Measurements from ENCODE around the gene ABCA12.
"Not testable (repeated sequence)": the region's sequence is repeated elsewhere in the genome, so short reads cannot be mapped to it uniquely, and the experiment has no call there.

Gene ABCA12, protein sequence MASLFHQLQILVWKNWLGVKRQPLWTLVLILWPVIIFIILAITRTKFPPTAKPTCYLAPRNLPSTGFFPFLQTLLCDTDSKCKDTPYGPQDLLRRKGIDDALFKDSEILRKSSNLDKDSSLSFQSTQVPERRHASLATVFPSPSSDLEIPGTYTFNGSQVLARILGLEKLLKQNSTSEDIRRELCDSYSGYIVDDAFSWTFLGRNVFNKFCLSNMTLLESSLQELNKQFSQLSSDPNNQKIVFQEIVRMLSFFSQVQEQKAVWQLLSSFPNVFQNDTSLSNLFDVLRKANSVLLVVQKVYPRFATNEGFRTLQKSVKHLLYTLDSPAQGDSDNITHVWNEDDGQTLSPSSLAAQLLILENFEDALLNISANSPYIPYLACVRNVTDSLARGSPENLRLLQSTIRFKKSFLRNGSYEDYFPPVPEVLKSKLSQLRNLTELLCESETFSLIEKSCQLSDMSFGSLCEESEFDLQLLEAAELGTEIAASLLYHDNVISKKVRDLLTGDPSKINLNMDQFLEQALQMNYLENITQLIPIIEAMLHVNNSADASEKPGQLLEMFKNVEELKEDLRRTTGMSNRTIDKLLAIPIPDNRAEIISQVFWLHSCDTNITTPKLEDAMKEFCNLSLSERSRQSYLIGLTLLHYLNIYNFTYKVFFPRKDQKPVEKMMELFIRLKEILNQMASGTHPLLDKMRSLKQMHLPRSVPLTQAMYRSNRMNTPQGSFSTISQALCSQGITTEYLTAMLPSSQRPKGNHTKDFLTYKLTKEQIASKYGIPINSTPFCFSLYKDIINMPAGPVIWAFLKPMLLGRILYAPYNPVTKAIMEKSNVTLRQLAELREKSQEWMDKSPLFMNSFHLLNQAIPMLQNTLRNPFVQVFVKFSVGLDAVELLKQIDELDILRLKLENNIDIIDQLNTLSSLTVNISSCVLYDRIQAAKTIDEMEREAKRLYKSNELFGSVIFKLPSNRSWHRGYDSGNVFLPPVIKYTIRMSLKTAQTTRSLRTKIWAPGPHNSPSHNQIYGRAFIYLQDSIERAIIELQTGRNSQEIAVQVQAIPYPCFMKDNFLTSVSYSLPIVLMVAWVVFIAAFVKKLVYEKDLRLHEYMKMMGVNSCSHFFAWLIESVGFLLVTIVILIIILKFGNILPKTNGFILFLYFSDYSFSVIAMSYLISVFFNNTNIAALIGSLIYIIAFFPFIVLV (N-terminal part only)

DNA sequence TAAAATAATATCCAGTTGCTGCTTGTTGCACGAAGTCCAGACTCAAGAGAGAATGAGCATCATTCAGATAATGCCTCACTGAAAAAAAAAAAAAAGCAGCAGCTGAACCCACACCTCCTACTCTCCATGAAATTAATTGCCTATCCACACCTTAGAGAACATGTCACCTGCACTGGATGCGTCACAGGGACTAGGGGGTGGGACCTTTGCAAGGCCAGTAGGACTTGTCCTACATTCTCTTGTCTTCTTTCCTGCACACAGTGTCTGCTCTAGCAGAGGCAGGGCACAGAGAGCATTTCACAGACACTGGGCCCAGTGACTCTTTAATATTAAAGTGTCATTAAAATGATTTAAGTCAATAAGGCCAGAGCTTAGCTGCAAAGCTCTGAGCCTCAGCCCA, at the start of gene ABCA12:
ABCA12 (minus strand) TSS at position 148 of the 400 bp plus-strand sequence. CDS start 418 bp downstream, outside the sequence.
- DNase-seq, result no peak

DNA sequence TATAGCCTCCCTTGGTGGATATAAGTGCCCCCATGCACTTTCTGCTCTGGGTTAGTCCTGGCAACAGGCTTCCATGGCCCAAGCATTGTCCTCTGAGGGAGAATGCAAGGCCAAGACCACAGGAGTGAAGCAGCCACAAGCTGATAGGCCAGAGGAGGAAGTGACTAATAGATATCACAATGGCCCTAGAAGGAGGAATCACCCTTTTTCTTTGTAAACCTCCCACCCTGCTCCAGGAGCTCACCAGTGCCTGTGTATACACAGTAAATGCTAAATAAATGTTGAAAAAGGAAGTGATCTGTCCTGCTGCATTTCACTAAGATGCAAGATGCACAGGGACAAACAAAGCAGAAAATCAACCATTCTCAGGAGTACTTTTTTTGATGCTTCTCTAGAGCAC, 49.7 kb upstream of the ABCA12 start:
- DNase-seq, result no peak

DNA sequence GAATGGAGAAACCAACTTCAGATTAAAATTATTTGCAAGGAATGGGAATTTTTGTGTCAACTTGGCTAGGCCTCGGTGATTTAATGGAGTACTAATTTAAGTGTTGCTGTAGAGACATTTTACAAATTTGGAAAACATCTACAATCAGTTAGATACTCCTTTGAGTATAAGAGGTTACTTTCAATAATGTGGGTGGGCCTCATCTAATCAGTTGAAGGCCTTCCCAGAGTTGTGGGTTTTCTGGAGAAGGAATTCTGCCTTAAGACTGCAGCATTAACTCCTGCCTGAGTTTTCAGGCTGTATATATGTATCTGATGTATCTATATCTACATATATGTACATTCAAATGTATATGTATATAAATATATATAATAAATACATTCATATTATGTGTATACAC, 47.6 kb upstream of the ABCA12 start:
- no peak for DNase-seq

DNA sequence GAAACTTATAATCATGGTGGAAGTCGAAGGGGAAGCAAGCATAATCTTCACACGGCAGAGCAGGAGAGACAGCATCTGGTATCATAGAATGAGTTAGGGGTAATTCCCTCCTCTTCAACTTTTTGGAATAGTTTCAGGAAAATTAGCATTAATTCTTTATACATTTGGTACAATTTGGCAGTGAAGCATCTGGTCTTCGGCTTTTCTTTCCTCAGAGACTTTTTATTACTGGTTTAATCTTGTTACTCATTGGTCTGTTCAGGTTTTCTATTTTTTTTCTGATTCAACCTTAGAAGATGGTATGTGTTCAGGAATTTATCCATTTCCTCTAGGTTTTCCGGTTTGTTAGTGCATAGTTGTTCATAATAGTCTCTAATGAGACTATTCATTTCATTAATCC, 39.7 kb upstream of the ABCA12 start:
- no peak for DNase-seq

DNA sequence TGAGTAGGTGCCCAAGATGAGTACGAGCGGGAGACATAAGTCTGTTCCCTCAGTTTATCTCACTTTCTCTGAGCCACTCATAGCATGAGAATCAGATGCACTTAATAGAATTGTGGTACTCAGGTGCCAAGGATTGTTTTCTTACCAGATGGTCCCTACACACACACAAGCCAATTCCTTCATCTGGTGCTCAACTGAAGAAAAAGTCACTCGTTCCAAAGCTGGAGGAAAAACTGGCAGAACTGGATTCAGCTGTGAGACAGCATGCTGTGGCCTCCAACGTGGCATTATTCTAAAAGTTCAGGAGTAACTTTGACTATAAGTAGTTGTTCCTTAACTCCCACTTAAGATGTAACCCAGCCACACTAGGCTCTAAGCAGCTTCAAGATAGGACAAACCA, 33.4 kb upstream of the ABCA12 start:
- no peak for DNase-seq

DNA sequence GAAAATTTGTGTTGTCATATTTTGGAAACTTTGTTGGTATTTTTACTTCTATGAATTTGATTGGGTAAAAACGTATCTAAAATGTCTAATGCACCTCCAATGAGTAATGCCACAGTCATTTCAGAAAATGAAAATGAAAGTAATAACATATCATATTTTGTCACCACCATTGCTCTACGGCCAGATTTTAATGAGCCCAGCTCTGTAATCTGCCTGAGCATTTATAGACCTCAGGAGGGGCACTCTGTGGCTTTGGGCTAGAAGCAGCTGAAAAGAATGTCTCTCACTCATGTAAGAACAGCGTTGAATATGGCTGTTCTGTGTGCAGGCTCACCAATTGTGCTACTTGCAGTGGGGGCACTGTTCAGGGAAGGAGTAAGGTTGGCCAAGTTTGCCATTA, 32.7 kb upstream of the ABCA12 start:
- no peak for DNase-seq

DNA sequence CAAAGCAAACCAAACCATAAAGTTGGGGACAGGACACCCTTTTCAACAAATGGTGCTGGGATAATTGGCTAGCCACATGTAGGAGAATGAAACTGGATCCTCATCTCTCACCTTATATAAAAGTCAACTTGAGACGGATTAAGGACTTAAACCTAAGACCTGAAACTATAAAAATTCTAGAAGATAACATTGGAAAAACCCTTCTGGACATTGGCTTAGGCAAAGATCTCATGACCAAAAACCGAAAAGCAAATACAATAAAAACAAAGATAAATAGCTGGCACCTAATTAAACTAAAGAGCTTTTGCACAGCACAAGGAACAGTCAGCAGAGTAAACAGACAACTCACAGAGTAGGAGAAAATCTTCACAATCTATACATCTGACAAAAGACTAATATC, 28.1 kb upstream of the ABCA12 start:
- not testable (repeated sequence) for DNase-seq

DNA sequence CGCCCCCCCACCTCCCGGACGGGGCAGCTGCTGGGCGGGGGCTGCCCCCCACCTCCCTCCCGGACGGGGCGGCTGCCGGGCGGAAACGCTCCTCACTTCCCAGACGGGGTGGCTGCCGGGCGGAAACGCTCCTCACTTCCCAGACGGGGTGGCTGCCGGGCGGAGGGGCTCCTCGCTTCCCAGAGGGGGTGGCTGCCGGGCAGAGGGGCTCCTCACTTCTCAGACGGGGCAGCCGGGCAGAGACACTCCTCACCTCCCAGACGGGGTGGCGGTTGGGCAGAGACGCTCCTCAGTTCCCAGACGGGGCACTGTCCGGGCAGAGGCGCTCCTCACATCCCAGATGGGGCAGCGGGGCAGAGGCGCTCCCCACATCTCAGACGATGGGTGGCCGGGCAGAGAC, 24.9 kb upstream of the ABCA12 start:
- not testable (repeated sequence) for DNase-seq

DNA sequence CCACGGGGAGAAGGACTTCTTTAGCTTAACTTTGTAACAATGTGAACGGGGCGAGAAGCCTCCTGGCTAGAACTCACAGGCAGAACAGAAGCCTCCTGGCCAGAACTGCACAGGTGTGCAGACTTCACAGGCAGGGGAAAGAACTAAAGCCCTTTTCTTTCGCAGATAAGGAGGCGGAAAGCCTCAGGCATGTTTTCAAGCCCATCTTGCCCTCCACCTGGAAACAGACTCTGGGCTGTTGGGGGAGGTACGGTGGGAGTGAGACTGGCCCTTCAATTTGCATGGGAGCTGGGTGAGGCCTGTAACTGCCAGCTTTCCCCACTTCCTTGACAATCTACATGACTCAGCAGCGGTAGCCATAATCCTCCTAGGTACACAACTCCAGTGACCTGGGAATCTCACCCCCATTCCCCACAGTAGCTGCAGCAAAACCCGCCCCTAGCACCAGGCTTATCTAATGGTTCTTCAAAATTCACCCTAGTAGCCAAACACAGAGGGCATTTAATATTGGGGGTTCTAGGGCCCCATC, 22.9 kb upstream of the ABCA12 start:
- no peak for DNase-seq

DNA sequence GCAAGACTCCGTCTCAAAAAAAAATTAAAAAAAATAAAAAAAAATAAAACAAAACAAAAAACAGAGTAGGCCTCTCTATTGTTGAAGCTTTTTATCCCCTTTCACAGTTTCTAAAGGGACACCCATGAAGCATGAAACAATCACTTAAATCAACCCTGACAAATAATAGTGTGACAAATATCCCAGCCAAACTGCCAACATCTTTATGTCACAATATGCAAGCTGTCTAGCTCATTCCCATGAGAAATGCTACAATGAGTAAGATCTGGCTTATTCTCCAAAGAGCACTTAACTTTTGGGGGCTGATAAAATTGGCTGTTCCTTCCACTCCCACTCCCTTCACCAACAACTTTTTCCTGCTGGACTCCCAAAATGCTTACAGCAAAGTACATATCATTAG, 21.7 kb upstream of the ABCA12 start:
- no peak for DNase-seq

DNA sequence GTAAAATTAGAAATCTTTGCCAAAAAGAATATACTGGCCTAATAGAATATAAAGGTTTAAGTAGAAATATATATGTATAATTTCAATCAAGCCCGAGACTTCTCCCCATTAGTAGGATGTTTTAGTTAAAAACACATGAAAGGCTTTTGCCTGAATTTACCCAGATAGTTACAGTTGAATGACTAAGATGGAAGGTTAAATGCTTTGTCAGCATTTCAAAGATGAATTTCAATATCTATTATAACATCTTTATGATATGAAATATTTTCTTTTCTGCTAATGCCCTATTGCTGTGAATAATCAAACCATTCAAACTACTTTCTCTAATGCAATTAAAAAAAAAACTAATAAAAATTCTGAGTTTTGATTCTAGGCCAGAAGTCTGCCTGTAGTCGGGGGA, 18.0 kb upstream of the ABCA12 start:
- no peak for DNase-seq

DNA sequence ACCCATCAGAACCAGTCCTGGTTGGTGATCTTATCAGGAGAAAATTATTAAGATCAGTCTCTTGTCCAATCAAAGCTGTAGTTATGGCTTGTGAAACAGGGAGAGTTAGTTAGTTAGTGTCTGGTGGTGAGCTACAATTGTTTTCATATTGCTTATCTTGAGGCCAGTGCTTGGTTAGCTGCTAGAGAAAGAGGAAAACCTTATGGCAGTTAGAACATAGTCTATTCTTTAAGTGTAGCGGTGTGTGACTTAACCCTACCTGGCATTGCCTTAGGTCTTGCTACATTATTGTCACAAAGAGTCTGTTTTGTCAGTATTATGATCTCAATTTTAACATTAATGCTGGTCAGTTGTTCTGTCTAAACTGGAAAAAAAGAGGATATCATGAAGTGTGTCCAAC, 11.5 kb upstream of the ABCA12 start:
- DNase-seq, result no peak

DNA sequence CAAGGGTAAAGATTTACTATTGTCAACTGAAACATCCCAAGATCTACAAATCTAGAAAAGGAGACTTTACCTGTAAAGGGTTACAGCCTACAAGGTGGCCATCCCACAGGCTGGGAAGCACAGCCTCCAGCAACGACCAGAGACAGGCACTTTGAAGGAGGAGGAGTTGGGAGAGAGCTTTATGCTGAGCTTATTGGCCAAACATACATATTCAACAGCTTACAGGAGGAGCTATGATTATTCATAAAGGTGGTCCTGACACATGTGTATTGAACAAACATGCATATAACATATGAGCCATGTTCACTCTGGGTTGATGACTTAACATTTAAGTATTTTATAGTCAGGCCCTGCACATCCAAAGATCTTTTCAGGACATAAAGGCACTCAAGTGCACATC, 11.1 kb upstream of the ABCA12 start:
- no peak for DNase-seq

DNA sequence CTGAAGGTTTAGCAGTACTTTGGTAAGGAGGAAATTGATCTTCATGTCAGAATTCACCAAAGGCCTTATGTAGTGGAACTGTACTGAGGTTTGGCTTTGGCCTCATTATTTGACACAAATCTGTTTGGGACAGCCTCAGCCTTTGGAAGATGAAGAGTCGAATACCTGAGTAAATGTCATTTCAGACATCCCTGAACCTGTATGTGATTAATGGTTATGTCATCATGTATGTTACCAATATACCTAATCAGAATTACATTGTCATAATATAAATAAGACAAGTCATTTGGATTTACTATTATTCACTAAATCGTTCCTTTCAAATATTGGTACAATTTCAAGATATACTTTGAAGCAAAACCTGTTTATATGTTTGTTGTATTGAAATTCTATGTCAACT, 10.6 kb upstream of the ABCA12 start:
- no peak for DNase-seq

DNA sequence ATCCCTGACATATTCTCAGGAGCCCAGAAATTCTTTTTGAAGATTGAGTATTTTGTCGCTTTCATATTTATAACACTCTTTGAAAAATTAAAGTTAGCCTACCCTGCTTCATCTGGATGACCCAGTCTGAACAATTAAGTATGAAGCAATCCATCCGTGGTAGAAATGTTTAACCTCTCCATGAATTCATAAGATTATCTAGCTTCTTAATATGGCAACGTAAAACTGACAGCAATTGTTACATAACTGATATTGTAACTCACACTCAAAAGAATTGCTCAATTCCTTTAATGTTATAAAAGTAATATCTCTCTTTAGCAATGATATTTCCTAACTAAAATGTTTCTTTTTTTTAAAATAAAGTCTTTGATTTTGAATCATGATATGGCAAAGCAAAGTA, 7.2 kb upstream of the ABCA12 start:
- DNase-seq, result no peak

DNA sequence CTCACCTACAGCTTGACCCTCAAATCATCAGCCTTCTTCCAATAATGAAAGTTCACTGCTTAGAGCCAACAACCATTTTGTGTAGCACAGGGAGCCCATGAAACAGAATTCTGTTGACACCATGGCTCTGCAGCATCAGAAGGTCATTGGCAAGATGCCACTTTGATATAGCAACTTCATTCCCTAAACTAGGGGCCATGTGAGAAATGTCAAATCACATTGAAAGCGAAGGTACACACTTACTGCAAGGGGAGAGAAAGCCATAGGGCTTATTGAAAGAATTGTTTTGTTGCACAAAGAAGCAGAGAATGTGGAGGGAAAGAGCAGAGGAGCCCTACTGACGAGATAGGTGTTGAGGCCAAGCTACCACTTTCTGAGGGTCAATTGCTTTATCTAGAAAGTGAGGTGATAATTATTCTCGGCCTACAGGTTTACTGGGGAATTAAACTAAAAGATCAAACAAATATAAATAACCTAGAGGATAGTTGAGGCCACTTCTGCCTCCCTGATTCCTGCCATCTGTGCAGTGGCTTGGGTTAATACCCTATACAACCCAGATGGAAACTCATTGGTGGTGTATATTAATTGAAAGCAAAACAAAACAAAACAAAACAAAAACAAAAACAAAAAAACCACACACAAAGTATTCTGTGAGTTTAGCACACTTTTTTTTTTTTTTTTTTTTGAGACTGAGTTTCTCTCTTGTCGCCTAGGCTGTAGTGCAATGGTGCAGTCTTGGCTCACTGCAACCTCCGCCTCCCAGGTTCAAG, 5.9 kb upstream of the ABCA12 start:
- no peak for DNase-seq

DNA sequence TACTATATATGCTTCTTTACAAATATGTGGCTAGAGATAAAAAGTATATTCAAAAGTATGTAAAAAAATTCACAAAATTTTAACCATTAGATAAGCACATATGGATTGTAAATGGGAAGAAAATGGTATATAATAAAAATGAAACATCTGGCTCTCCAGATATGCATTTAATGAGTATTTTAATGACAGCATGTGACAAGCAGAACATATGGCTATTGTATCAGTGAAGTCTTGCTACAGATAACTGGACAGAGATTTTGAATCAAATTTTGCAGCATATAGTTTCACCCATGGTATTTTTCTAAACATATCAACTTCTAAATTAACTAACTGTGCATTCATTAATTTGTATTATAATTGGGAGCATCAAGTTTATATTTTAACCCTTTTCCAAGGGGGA, 5.0 kb upstream of the ABCA12 start:
- no peak for DNase-seq

DNA sequence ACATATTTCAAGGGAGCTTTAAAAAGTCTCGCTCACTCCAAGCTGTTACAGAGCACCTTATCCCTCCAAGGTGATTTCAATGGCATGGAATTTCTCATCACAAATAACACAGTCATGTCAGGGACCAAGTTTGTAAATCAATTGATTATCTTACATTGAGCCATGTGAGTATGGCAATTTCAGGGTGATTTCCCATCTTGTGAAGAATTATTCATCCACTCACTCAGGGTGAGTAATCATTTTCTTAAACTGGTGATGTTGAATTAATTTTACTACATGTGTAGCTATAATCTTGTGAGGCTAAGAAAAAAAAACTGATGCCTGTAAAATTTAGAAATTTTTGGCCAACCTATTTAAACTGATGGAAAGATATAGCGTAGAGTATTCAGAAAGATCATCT, 3.3 kb upstream of the ABCA12 start:
- DNase-seq, result no peak

DNA sequence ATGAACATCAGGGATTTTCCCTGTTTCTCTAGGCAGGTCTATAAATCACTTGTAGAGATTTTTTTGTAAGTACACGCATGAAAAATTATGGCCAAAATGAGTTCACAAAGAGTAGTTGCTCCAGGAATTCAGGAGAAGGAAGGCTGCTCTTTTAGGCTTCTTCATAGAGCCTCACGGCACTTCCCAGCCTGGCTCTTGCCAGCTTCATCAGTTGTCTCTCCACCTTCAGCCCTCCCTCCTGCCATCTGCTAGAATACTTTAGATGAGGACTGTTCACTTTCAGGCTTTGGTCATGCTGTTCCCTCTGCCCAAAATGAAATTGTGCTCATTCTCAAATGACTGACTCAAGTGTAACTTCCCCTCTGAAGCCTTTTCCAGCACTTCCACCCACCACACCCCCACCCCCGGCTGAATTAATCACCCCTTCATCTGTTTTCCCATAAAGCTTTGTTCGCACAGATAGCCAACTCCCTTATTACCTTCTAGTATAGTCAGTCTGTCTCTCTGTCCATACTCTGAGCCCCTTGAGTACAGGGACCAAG, 1.8 kb upstream of the ABCA12 start:
- no peak for DNase-seq

DNA sequence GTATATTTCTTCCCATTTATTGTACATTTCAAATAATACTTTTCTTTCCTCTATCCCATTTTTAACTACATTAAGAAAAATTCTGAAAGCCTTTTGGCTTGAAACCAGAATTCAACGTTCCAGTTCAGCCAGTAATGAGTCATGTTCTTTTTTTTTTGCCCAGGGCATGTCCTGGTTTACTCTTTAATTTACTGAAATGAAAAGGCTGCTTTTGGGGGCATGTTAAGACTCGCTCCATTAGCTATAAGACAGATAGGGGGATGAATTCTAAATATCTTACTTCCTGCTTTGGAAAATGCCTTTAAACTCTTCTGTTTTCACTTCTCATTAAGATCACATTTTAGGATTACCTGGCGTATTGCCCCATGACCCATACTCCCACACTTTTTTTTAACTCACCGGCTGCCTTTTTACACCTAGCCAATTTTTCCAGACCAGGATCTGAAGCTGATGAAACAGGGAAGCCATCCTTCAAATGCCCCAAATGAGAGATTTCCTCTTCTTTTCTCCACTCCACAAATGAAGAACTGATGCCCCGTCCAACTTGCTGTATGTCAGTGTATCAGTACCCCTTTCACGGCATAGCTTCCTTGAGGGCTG, 585 bp downstream of the ABCA12 start:
- no peak for DNase-seq

DNA sequence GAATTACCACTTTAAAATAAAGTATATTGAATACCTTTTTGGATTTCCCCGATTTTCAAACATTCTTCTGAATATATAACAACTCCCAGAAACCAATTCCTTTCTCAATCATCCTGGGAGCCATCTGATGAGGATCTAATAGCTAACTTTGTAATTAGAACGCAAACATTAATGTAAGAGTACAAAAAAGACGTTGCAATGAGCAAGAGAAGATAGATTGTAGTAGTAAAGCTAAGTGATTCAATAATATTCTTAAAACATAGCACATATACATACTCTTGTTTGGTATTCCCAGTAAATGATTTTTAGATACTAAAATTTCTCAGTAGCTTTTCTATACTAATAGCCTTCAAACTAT, 1.1 kb downstream of the ABCA12 start:
- DNase-seq, result no peak

All from NCI-H1930 (cell line).